CD4-positive, alpha-beta T cell treated with Interleukin-15 for 4 hours (primary cell): Measurements from ENCODE around the gene CTDNEP1.

ENCODE experiments used
- DNase-seq: peaks from one replicate; pipeline ENCODE4 v3.0.0-alpha.2; 2020; ENCODE audit warnings: low spot score

The CTDNEP1 gene

GRCh38 chr17:7215136-7215638 lies 36.3 kb downstream of the CTDNEP1 start:
- DNase-seq = no peak

- DNase-seq = peak; percentile 100
These were observed 37.0 kb downstream of the CTDNEP1 start for GRCh38 chr17:7214300-7215135.

DNA sequence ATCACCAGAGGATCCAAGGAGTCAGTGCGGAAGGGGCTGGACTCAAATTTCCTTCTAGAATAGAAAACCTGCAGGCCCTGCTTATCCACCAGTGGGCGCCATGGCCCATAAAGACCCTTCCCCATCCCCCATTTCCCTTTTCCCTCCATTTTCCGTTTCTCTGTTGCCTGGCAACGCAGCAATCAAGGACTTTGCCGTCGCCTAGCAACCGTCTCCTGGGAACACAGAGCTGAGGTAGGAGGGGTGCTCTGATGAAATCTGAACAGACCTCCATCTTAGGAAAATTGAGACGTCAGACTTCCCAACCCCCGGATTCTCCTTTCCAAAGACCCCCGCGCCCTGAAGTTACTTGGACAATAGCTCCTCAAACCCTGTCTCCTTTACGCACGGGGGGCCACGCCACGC lies 37.6 kb downstream of the CTDNEP1 start:
- DNase-seq = peak; percentile 87

DNA sequence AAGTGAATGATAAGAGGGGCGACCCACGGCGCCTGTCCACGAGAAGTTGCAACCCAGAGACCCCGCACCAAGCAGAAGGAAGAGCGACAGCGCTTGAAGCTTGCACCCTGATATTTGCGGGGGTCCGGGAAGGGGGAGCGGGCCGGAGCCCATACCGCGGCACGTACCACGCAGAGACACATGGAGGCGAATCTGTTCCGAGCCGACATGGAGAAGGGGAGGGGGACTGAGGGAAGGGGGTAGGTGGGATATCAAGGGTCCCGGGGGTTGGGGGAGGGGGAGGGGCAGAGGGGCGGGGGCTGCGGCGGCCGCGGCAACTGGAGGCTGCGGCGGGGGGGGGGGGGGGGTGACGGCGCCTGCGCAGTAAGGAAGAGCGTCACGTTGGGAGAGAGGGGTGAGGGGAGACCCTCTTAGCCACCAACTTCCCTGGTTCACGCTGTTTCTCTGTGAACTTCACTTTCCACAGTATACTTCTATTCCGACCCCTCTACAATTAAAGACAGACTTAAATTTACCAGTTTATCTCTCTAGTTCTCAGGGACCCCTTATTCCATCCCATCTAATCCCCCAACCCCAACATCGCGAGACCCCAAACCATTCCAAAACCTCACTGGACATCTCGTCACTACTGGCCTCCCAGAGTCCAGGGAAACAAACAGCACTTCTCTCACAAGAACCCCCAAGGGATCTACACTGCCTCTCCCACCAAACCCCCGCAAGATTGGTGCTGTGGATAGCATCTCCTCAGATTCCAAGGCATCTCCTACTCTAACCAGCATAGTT lies 39.9 kb downstream of the CTDNEP1 start:
- DNase-seq = no peak

- DNase-seq = no peak
These were observed 42.6 kb downstream of the CTDNEP1 start for GRCh38 chr17:7208754-7209460.

GRCh38 chr17:7208027-7208571 lies 43.4 kb downstream of the CTDNEP1 start:
- DNase-seq = no peak

DNA sequence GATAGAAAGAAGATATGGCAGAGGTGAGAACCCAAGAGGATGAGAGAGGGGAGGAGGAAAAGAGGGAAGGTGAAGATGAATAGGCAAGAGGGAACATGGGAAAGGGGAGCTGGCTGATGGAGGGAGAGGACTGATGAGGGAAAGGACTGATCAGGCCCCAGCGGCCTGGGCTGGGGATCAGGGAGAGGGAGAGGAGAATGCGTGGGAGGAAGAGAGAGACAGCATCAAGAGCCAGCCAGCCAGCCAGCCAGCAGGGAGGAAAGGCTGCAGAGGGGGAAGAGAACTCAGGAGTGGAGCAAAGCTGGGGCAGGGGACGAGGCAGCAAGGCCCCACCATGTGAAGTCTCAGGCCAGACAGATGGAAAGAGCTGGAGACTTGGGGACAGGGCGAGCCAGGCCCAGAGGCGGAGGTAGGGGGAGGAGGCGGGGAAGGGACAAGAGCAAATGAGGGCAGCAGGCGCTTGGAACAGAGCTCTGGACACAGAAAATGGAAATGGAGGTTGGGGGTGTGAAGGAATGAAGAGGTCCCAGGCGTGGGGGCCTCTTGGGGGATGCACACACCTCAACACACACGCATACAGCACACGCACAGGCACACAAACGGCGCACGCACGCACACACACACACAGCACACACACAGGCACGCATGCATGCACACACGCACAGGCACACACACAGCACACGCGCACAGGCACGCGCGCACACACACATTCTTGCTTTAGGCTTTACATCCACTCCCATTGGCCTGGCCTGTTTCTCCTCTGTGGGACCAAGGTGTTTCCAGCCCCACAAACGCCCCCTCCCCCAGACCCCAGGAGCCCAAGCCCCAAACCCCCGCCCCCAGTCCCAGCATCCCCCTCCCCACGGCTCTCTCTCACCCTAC lies 44.2 kb downstream of the CTDNEP1 start:
- DNase-seq = no peak

- DNase-seq = no peak
These were observed 46.0 kb downstream of the CTDNEP1 start for GRCh38 chr17:7205561-7205960.

DNA sequence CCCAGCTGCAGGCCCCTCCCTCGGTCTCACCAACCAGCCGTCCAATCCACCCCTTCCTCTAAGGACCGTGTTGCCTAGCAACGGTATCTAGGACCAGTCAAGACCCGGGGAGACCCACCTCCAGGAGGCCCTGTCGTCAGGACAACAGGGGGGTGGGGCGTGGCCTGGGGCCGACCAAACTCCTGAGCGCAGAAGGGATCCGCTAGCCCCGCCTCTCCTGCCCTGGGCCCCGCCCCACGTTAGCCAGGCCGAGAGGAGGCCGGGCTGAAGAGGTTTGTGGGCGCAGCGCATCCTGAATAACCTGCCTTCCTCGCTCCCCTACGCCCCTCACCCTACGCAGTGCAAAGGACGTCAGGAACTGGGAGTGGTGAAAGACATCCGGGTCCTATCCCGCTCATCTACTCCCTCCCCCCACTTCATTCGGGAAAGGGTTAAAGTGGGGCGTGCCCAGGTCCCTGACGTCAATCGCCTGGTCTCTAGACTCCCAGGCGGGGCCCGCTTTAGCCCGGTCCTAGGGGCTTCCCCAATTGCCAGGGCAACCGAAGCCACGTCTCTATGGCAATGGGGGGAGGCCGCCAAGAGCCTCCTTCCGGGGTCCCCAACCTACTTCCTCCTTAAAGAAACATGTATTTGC lies 46.6 kb downstream of the CTDNEP1 start:
- peak; percentile 98 for DNase-seq

GRCh38 chr17:7204336-7204735 lies 47.2 kb downstream of the CTDNEP1 start:
- DNase-seq = no peak

- DNase-seq = no peak
These were observed 48.1 kb downstream of the CTDNEP1 start for GRCh38 chr17:7203391-7203790.

DNA sequence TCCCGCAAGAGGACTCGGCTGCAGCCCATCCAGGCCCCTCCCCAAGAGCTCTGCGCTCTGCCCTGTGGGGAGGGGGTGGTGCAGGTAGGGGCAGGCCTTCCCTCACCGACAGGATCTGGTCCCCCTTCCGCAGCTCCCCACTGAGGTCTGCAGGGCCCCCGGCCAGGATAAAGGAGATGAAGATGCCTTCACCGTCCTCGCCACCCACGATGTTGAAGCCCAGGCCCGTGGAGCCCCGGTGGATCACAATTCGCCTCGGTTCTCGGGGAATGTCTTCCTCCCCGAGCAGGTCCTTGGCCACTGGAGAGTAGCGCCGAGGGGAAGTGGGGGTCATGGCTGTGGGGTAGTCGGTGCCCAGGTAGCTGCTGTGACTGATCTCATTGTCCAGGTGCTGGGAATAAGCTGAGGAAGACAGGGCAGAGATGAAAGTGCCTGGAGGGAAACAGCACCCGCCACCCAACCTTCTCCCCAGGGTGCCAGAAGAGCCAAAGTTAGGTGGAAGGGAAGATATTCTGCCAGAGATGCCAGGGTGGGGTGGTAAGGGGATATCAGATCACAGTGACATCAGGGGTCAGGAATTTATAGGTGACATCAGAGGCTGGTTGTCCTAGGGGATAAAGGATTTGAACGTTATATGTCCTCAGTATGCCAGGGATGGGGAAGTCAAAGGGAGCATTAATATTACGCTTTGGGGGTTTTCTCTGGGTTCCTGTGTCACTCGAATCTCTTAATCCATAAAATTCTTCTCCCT lies 54.7 kb downstream of the CTDNEP1 start:
- DNase-seq = no peak

DNA sequence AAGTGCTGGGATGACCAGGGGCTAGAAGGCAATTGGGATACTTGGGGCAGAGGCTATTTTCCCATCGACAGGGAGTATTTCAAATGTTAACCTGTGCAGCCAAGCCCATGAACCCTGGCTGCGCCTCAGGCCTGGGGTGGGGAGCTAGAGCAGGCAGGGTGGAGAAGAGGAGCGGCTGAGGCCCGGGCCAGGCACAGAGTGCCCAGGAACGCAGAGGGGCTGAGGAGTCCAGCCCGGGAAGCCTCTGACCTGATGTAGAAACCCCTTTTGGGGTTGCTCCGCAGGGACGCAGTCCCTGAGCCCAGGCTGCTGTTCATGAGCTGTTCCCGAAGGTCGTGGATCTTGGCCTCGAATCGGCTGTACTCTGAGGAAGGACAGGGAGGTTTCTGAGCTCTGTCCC lies 55.6 kb downstream of the CTDNEP1 start:
- no peak for DNase-seq
